IPS-11a (cell line): ENCODE results near the gene CD180.

Source experiments
- H3K4me3 ChIP-seq: one replicate; pipeline ENCODE4 v1.5.1; 2013; ENCODE audit warnings: low read depth, low read length, control low read depth

CD180 gene

GRCh38 chr5:67135381-67135984 is 61.1 kb downstream of the CD180 start:
- H3K4me3 ChIP-seq: no peak overlapping the region

DNA sequence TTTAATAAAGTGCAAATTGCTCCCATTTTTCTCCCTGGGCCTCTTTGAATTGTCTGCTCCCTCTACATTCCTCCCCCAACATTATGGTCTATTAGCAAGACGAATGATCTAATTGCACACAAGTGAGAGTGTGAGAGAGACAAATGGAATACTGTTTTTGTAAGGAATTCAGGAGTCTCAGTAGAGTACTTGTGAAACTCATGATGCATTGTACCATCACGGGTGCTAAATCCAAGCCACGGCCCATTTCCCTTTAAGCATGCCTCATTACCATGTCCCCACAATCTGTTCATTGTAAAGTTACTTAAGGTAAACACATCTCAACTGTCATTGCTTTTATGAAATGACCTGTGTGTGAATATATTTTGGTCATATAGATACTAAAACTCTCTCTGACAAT is 62.8 kb downstream of the CD180 start:
- H3K4me3 ChIP-seq: no peak overlapping the region

DNA sequence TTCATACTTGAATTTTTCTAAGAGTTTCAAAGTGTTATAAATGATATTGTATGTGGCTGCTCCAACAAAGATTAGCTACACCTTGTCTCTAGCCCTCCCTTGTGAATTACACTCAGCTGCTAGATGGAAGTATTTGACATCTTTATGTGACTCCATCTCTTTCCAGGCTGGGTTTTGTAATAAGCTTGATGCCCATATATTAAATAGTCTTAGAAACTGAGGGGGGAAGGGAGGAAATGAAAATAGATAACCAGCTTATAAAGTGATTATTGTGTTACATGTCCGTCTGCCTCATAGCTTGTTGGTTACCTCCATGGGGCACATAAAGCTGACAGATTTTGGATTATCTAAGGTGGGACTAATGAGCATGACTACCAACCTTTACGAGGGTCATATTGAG is 63.4 kb downstream of the CD180 start:
- H3K4me3 ChIP-seq: no peak overlapping the region

- H3K4me3 ChIP-seq: no peak overlapping the region
Observed at GRCh38 chr5:67129768-67130167, 66.8 kb downstream of the CD180 start.
